ENCODE measurements around the gene ATP2C2. TPM values are rescaled to one million over a fixed set of nuclear protein-coding genes. Genes with fewer than 3 reads are reported as not detected.
A peak's percentile ranks its signal among the peaks of the same experiment; 100 is the strongest.

ATP2C2 gene
- total and polyA plus RNA-seq, 8 donors: 1.1 to 141 (median 4.2) TPM; not detected in 2

GRCh38 chr16:84462296-84463210 lies 94.2 kb downstream of the ATP2C2 start:
- Histone ChIP-seq H3K4me3 (no peak overlapping the region), H3K36me3 (peaks cover 0 to 38% (median 30%) of the 10 kb centered on the region in 4 donors), H3K9me3 (peaks cover 0 to 12% (median 8%) of the 10 kb centered on the region in 4 donors), H3K27ac (no peak overlapping the region), H3K27me3 (no peaks in the 10 kb centered on the region), H3K4me1 (peaks cover 0 to 7% (median 2%) of the 10 kb centered on the region in 4 donors)
- no peak for DNase-seq
- intact Hi-C loops (cut with DNase I; ENCODE audit: low total_unique reads): no loop called here
- WGBS, 5 donors: 77 to 93% (median 86%) methylated on average over 20 to 24 of the region's 24 CpGs
- no peak for TF ChIP-seq EP300 (IDR thresholded peaks at IDR 0.05)
- no peak for TF ChIP-seq POLR2A (IDR thresholded peaks at IDR 0.05)
- TF ChIP-seq, protein P1, sequence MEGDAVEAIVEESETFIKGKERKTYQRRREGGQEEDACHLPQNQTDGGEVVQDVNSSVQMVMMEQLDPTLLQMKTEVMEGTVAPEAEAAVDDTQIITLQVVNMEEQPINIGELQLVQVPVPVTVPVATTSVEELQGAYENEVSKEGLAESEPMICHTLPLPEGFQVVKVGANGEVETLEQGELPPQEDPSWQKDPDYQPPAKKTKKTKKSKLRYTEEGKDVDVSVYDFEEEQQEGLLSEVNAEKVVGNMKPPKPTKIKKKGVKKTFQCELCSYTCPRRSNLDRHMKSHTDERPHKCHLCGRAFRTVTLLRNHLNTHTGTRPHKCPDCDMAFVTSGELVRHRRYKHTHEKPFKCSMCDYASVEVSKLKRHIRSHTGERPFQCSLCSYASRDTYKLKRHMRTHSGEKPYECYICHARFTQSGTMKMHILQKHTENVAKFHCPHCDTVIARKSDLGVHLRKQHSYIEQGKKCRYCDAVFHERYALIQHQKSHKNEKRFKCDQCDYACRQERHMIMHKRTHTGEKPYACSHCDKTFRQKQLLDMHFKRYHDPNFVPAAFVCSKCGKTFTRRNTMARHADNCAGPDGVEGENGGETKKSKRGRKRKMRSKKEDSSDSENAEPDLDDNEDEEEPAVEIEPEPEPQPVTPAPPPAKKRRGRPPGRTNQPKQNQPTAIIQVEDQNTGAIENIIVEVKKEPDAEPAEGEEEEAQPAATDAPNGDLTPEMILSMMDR (IDR thresholded peaks at IDR 0.05): no peak
- no peak for TF ChIP-seq POLR2AphosphoS5 (IDR thresholded peaks at IDR 0.05)

GRCh38 chr16:84463221-84463620 lies 94.9 kb downstream of the ATP2C2 start:
- H3K36me3 ChIP-seq: peaks cover 0 to 41% (median 37%) of the 10 kb centered on the region in 4 donors

GRCh38 chr16:84464116-84464515 lies 95.8 kb downstream of the ATP2C2 start:
- no peak for TF ChIP-seq POLR2AphosphoS5 (IDR thresholded peaks at IDR 0.05)
- no peak for TF ChIP-seq POLR2A (IDR thresholded peaks at IDR 0.05)
- no peak for TF ChIP-seq EP300 (IDR thresholded peaks at IDR 0.05)
- TF ChIP-seq, protein P1 (IDR thresholded peaks at IDR 0.05): no peak
- 55 to 86% (median 71%) methylated on average over 6 of the region's 6 CpGs for WGBS, 5 donors
- peak in 1 of 2 donors; percentile 4 for DNase-seq

More at GRCh38 chr16:84463221-84463620, 94.9 kb downstream of the ATP2C2 start:
- H3K4me1 ChIP-seq: peaks cover 0 to 7% (median 2%) of the 10 kb centered on the region in 4 donors
- intact Hi-C loops (cut with DNase I; ENCODE audit: low total_unique reads): no loop called here
- no peak overlapping the region for H3K4me3 ChIP-seq
- WGBS, 5 donors: 79 to 95% (median 83%) methylated on average over 7 of the region's 7 CpGs
- TF ChIP-seq POLR2A (IDR thresholded peaks at IDR 0.05) (no peak), POLR2AphosphoS5 (IDR thresholded peaks at IDR 0.05) (no peak), EP300 (IDR thresholded peaks at IDR 0.05) (no peak)
- TF ChIP-seq, protein P1 (IDR thresholded peaks at IDR 0.05): no peak
- peak in 1 of 2 donors; percentile 11 for DNase-seq
- H3K27me3 ChIP-seq: no peaks in the 10 kb centered on the region
- no peak overlapping the region for H3K27ac ChIP-seq
- peaks cover 0 to 17% (median 9%) of the 10 kb centered on the region in 4 donors for H3K9me3 ChIP-seq

GRCh38 chr16:84465154-84465553 lies 96.8 kb downstream of the ATP2C2 start:
- no peak for TF ChIP-seq POLR2AphosphoS5 (IDR thresholded peaks at IDR 0.05)
- TF ChIP-seq, protein P1 (IDR thresholded peaks at IDR 0.05): no peak
- TF ChIP-seq EP300 (IDR thresholded peaks at IDR 0.05): no peak
- no peak for TF ChIP-seq POLR2A (IDR thresholded peaks at IDR 0.05)
- no peaks in the 10 kb centered on the region for H3K27me3 ChIP-seq
- DNase-seq: peak in 1 of 2 donors; percentile 25
- H3K9me3 ChIP-seq: peaks cover 0 to 17% (median 9%) of the 10 kb centered on the region in 4 donors
- peaks cover 0 to 7% (median 2%) of the 10 kb centered on the region in 4 donors for H3K4me1 ChIP-seq
- no peak overlapping the region for H3K27ac ChIP-seq
- intact Hi-C loops (cut with DNase I; ENCODE audit: low total_unique reads): no loop called here
- peaks cover 0 to 42% (median 41%) of the 10 kb centered on the region in 4 donors for H3K36me3 ChIP-seq
- 46 to 85% (median 59%) methylated on average over 6 of the region's 6 CpGs for WGBS, 5 donors
- H3K4me3 ChIP-seq: no peak overlapping the region

More at GRCh38 chr16:84464116-84464515, 95.8 kb downstream of the ATP2C2 start:
- H3K27ac ChIP-seq: no peak overlapping the region
- no peak overlapping the region for H3K4me3 ChIP-seq
- no peaks in the 10 kb centered on the region for H3K27me3 ChIP-seq
- peaks cover 0 to 7% (median 2%) of the 10 kb centered on the region in 4 donors for H3K4me1 ChIP-seq
- intact Hi-C loops (cut with DNase I; ENCODE audit: low total_unique reads): no loop called here
- H3K9me3 ChIP-seq: peaks cover 0 to 17% (median 9%) of the 10 kb centered on the region in 4 donors
- H3K36me3 ChIP-seq: peaks cover 0 to 41% (median 40%) of the 10 kb centered on the region in 4 donors
